WI38 (cell line): ENCODE measurements around the gene MIOX.

Experiments used
- H3K4me3 ChIP-seq: 2 replicates; pipeline ENCODE4 v1.5.1; 2011; ENCODE audit warnings: low read depth, mild to moderate bottlenecking, control low read depth, low read length
- CTCF ChIP-seq: IDR thresholded peaks from 2 replicates; pipeline ENCODE4 v1.5.1; 2012; ENCODE audit warnings: low read depth, mild to moderate bottlenecking, control low read depth, low read length

The MIOX gene

GRCh38 chr22:50486561-50487289 is at the start of gene MIOX:
Gene MIOX (plus strand): TSS chr22:50486859. CDS start chr22:50486898, 39 bp downstream.
- TF ChIP-seq CTCF = no peak
- no peak within 1 kb of the TSS for H3K4me3 ChIP-seq

GRCh38 chr22:50437511-50438304 is 49.0 kb upstream of the MIOX start:
- no peak overlapping the region for H3K4me3 ChIP-seq
- TF ChIP-seq CTCF = no peak

GRCh38 chr22:50438305-50439275 is 48.1 kb upstream of the MIOX start:
- no peak overlapping the region for H3K4me3 ChIP-seq
- no peak for TF ChIP-seq CTCF

- H3K4me3 ChIP-seq = no peak overlapping the region
- TF ChIP-seq CTCF = no peak
Observed at GRCh38 chr22:50439314-50439870, 47.3 kb upstream of the MIOX start.

GRCh38 chr22:50439871-50440331 is 46.8 kb upstream of the MIOX start:
- no peak for TF ChIP-seq CTCF
- no peak overlapping the region for H3K4me3 ChIP-seq

GRCh38 chr22:50440544-50441249 is 46.0 kb upstream of the MIOX start:
- no peak for TF ChIP-seq CTCF
- no peak overlapping the region for H3K4me3 ChIP-seq
